Prostate gland (tissue), 2 donors: ENCODE results near the gene NR6A1. TPM values are rescaled to one million over a fixed set of nuclear protein-coding genes. Genes with fewer than 3 reads are reported as not detected.

Experiments
- DNase-seq: peaks from one replicate; pipeline ENCODE4 v3.0.0-alpha.2; 2019; ENCODE audit warnings: low spot score
- H3K27ac ChIP-seq, 2 donors: fragments of 200-600 bp; sonication (generic); 2 replicates each; pipeline ENCODE4 v1.5.1; 2017 to 2019
- H3K27me3 ChIP-seq: fragments of 200-600 bp; sonication (generic); replicated peaks from 2 replicates; pipeline ENCODE4 v1.5.1; 2019; ENCODE audit not compliant: insufficient read depth
- H3K36me3 ChIP-seq, 2 donors: fragments of 200-600 bp; sonication (generic); 1 replicate in 1 of 2; 2 replicates in 1 of 2; pipeline versions ENCODE4 v1.5.1 to v1.8.1; 2017 to 2019
- H3K4me1 ChIP-seq: fragments of 200-600 bp; sonication (generic); replicated peaks from 2 replicates; pipeline ENCODE4 v1.5.1; 2019
- H3K4me3 ChIP-seq, 2 donors: fragments of 200-600 bp; sonication (generic); 2 replicates each; pipeline ENCODE4 v1.5.1; 2017 to 2019
- H3K9me3 ChIP-seq: fragments of 200-600 bp; sonication (generic); 2 replicates; pipeline ENCODE4 v1.5.1; 2017
- CTCF ChIP-seq, 4 experiments: fragments of 200-600 bp in 2 of 4; fragments of 450-650 bp in 2 of 4; sonication (generic) in 2 of 4; IDR thresholded peaks; 1 replicate in 3 of 4; 2 replicates in 1 of 4; pipeline ENCODE4 v1.5.1; 2016 to 2019; ENCODE audit warnings: antibody characterized with exemption in 4 of 4, mild to moderate bottlenecking in 2 of 4, moderate library complexity in 2 of 4
- POLR2A ChIP-seq: fragments of 450-650 bp; IDR thresholded peaks from one replicate; pipeline ENCODE4 v1.6.1; 2016; ENCODE audit warnings: antibody characterized with exemption, mild to moderate bottlenecking
- POLR2AphosphoS5 ChIP-seq: sonication (generic); formaldehyde crosslinking; IDR thresholded peaks from one replicate; pipeline ENCODE4 v1.6.1; 2017; ENCODE audit warnings: antibody characterized with exemption
- WGBS: methylation state at CpG from one replicate; pipeline ENCODE4 v1.1.5; 2018; 5-methylcytosine and 5-hydroxymethylcytosine counted together
- intact Hi-C: fragments of 100-400 bp; cut with DNase I; formaldehyde crosslinking; loops from one replicate; pipeline ENCODE4 v1.14.2; 2022
- total RNA-seq, 2 donors: library from RNA; depleted of rRNA; stranded (reverse); fragments of >200 nt; gene quantifications; one replicate each; pipeline ENCODE4 v1.1.0, GENCODE V29; 2016

NR6A1 gene
- total RNA-seq, 2 donors from 2014 or later = 1.3 to 53.7 TPM

GRCh38 chr9:124813041-124813440, 41.9 kb upstream of the NR6A1 start:
- Histone ChIP-seq H3K4me1 (no peaks in the 10 kb centered on the region), H3K36me3 (no peaks in the 10 kb centered on the region), H3K9me3 (no peaks in the 10 kb centered on the region), H3K27ac (peak overlapping the region in 1 of 2 donors; percentile 32), H3K4me3 (no peak overlapping the region), H3K27me3 (no peaks in the 10 kb centered on the region)
- DNase-seq = no peak
- TF ChIP-seq CTCF (IDR thresholded peaks at IDR 0.05) (no peak), POLR2AphosphoS5 (no peak), POLR2A (no peak)
- 74% methylated on average over 7 of the region's 7 CpGs for WGBS
- intact Hi-C loops = no loop called here

GRCh38 chr9:124812441-124812876, 41.3 kb upstream of the NR6A1 start:
- Histone ChIP-seq H3K4me3 (no peak overlapping the region), H3K36me3 (no peaks in the 10 kb centered on the region), H3K27ac (no peak overlapping the region), H3K4me1 (no peaks in the 10 kb centered on the region), H3K9me3 (no peaks in the 10 kb centered on the region), H3K27me3 (no peaks in the 10 kb centered on the region)
- WGBS = 51% methylated on average over 6 of the region's 6 CpGs
- DNase-seq = no peak
- intact Hi-C loops = no loop called here
- no peak for TF ChIP-seq CTCF (IDR thresholded peaks at IDR 0.05)
- TF ChIP-seq POLR2A = no peak
- TF ChIP-seq POLR2AphosphoS5 = no peak

DNA sequence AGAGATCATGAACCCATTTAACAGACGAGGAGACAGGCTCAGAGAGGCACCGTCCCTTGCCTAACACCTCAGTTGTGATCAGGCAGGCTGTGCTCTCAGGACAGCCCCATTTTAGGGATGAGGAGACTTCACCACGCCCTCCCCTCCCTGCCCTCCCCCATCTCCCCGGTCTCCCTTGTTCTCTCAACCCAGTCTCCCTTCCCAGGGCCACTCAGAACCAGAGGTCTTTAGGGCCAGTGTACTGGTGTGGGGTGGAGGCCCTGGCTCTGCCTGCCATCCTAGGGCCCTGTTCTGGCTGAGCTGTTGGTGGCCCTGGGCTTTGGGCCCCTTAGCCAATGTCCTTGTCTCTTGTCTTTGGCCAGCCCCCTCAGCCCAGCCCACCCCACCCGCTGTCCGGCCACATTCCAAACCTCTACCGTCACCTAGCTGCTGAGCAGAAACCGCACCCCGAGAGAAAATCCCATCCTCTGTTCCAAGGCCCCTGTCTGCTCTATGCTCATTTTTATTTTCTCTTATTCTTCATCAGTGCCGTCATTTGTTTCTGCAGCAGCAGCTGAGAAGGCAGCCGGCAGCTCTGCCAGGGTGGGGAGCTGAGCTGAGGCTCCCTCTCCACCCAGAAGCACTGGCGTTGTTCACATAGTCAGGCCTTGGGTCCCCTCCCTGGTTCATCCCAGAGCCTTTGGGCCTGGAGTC, 39.7 kb upstream of the NR6A1 start:
- no peaks in the 10 kb centered on the region for H3K4me1 ChIP-seq
- no peak for DNase-seq
- 54% methylated on average over 12 of the region's 12 CpGs for WGBS
- H3K4me3 ChIP-seq = no peak overlapping the region
- no peaks in the 10 kb centered on the region for H3K9me3 ChIP-seq
- no peaks in the 10 kb centered on the region for H3K27me3 ChIP-seq
- intact Hi-C loops = no loop called here
- TF ChIP-seq CTCF (IDR thresholded peaks at IDR 0.05) = no peak
- TF ChIP-seq POLR2AphosphoS5 = peak; percentile 8
- H3K36me3 ChIP-seq = no peaks in the 10 kb centered on the region
- peak overlapping the region in 1 of 2 donors; percentile 21 for H3K27ac ChIP-seq

GRCh38 chr9:124809741-124810500, 38.8 kb upstream of the NR6A1 start:
- Histone ChIP-seq H3K27me3 (no peaks in the 10 kb centered on the region), H3K4me3 (no peak overlapping the region), H3K27ac (no peak overlapping the region), H3K4me1 (no peaks in the 10 kb centered on the region), H3K9me3 (no peaks in the 10 kb centered on the region), H3K36me3 (no peaks in the 10 kb centered on the region)
- no peak for DNase-seq
- TF ChIP-seq CTCF (IDR thresholded peaks at IDR 0.05) (no peak), POLR2AphosphoS5 (no peak), POLR2A (no peak)
- intact Hi-C loops = no loop called here
- WGBS = 95% methylated on average over 53 of the region's 60 CpGs
